ENCODE measurements around the gene CSTF2T. TPM values are rescaled to one million over a fixed set of nuclear protein-coding genes. Genes with fewer than 3 reads are reported as not detected.
"Not testable (repeated sequence)": the region's sequence is repeated elsewhere in the genome, so short reads cannot be mapped to it uniquely, and the experiment has no call there.

CSTF2T gene
- total RNA-seq, 2 experiments from 2014 or later, result 27.3 to 28.6 TPM

DNA sequence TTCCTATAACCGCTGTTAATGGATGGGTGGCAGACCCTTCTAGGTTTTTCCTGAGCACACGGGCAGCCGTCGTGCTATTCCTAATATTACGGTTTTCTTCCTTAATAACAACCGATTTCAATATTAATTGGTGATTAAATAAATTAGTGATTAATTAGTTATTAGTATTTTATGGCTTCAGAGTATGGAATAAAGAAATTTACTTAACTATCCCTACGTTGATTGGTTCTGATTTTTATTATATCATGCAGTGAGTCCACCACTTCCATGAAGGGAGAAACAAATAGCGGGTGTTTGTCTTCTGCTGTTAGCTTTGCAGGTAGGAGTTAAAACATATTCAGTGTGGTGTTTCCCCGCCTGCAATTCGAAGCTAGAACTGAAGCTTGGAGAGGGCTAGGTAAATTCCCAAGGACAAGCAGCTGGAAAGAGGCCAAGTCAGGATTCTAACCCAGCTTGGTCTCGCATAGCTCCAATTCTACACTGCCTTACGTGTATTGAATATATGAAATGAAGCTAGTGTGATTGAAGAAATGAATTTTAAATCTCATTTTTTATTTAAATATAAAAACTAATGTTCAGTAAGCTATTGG lies 928 bp upstream of the CSTF2T start:
- ChIA-PET POLR2A (no interaction called here), CTCF (no interaction called here)

DNA sequence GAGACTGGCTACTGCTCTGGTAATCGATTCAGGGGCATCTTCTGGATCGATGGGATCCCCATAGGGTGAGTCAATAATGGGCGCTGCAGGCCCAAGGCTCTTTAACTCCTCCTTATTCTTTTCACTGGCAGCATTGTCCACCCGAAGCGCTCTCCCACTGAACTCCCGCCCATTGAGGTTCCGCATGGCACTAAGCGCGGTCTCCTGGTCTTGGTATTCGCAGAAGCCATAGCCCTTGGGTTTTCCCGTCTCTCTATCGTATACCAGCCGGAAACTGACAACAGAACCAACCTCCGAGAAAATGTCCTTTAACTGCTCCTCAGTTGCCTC lies 285 bp downstream of the CSTF2T start:
- POLR2A ChIA-PET, result no interaction called here
- CTCF ChIA-PET, result no interaction called here

DNA sequence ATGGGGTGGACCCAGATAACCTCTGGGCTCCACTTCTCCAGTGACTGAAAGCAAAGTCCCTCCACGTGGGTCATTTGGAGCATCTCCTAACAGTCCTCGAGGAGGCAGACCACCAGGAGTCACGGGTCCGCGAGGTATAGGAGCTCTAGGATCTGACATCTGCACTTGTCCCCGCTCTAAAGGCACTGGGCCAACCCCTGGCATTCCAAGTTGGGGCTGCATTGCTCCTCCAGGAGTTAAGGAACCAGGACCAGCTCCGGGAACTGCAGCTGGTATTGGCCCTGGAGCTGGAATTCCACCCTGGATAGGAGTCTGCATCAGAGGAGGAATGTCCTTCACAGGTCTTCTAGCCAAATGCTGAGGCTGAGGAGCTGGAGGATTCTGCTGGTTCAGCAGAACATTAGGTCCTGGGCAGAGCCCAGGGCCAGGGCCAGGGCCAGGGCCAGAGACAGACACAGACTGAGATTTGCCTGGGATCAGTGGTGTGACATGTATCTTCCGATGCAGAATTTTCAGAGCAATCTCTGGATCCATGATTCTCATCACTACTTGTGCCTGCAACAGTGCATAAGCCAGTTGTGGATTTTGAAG lies 827 bp downstream of the CSTF2T start:
- CTCF ChIA-PET, result no interaction called here
- POLR2A ChIA-PET, result no interaction called here

DNA sequence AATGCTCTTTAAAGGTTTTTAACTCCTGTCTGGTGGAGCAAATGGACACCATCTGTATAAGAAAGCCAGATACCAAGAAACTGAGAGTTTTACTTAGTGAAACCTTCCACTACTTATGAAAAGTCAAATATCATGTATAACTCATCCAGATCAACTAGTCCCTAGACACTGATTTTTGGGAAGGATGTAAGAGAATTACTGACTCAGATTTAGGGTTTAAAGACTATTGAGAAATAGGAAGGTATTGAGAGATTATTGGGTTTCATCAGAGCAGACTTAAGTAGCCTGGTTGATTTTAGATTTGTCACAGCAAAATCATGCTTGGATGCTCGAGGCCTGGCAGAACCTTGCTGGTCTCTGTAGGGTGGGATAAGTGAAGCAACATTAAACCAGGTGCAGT lies 3.1 kb downstream of the CSTF2T start:
- POLR2A ChIA-PET, result no interaction called here

DNA sequence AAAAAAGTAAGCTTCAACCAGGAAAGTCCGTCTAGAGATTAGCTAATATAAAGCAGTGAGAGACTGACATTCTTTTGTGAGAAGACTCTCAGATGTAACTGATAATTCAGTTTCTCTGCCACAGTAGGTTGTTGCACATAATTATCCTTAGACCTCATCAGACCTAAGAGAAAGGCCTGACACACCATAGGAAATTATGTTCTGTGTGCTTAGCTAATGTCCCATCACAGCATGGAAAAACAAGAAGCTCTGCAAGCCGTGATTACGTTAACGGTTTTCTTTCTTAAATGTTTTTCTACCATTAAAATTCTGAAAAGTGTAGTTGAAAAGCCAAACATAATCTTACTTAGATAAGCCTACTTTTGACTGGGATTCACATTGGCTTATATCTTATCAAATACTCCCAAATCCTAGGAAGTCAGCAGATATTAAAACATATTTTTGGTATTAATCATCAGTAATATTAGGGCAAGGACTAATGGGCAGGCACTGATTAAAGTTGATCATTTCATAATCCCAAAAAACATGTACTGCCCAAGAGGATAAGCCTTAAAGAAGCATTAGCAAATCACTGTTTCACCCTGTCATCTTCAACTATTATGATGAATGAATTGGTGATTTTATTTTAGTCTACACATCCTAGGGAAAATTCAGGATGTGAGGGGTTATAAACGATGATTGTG lies 5.2 kb downstream of the CSTF2T start:
- ChIA-PET POLR2A (no interaction called here), CTCF (interaction anchor here (1.0 kb wide), 1 partner anchor 9 kb away, joined by 4 read pairs; no protein-coding TSS in a partner anchor)

More for the DNA sequence above, 3.1 kb downstream of the CSTF2T start:
- CTCF ChIA-PET, result no interaction called here

DNA sequence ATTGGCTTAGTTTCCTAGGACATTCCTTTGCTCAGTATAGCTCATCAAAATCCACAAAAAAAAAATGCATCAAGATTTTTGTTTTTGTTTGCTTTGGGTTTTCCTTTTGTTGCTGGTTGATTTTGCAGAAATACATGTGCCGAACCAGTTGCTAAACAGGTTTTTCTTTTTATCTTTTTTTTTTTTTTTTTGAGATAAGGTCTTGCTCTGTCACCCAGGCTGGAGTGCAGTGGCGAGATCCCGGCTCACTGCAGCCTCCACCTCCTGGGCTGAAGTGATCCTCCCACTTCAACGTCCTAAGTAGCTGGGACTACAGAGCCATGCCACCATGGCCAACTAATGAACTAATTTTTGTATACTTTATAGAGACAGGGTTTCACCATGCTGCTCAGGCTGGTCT lies 8.3 kb downstream of the CSTF2T start:
- ChIA-PET POLR2A (no interaction called here), CTCF (no interaction called here)

DNA sequence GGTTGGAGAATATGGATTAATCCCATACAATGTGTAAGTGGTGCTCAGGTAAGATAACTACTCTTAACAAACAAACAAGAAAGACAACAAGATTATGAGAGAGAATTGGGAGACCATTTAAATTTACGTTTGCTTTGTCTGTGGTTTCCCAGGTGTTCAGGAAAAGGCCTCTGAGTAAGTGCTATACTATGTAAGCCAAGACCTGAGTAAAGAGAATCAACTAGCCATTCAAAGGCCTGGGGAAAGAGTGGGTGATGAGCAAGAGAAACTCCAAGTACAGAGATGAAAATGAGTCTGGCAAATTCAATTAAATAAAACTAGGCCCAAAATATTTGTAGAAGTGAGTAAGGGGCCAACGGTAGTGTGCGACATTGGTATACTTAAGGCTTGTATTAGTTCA lies 9.9 kb downstream of the CSTF2T start:
- CTCF ChIA-PET, result no interaction called here
- POLR2A ChIA-PET, result no interaction called here

DNA sequence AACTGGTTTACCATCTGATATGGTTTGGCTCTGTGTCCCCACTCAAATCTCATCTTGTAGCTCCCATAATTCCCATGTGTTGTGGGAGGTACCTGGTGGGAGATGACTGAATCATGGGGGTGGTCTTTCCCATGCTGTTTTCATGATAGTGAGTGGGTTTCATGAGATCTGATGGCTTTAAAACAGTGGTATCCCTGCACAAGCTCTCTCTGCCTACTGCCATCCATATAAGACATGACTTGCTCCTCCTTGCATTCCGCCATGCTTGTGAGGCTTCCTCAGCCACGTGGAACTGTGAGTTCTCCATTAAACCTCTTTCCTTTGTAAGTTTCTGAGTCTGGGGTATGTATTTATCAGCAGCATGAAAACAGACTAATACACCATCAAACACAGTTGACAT lies 10.6 kb downstream of the CSTF2T start:
- POLR2A ChIA-PET, CTCF ChIA-PET: not testable (repeated sequence)

DNA sequence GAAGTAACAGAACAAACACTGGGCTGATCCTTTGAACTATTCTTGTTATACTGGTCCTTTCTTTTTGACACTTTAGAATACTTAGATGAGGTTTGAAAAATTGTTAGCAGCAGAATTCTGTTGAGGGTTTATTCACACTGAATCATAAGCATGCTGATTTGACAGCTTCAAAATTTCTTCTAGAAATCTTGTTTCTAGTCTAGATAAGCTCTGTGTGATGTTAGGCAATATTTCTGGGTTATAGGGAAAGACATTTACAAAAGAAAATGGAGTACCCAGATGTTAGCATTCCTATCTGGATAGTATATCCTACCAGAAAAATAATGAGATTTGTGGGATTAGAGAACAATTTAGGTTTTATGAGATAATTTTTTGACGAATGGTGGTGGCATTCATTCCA lies 12.1 kb downstream of the CSTF2T start:
- CTCF ChIA-PET, result no interaction called here
- POLR2A ChIA-PET, result no interaction called here

DNA sequence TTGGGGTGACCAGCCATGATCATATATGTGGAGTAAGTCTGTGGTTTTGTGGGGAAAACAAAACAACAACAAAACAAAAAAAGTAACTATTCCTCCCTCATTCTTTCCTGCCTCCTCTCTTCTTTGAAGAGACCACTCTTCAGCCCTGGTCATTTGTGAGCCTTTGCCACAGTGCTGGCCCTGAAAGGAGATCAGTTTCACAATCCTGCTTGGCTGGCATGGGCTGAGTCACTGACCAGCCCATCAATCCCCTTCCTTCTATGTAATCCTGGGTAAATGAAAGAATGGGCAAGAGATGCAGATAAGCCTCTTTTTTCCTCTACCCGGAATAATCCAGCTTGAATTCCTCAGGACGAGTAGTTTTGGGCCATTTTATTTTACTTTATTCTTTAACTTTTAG lies 13.6 kb downstream of the CSTF2T start:
- POLR2A ChIA-PET, result no interaction called here
- CTCF ChIA-PET, result no interaction called here

DNA sequence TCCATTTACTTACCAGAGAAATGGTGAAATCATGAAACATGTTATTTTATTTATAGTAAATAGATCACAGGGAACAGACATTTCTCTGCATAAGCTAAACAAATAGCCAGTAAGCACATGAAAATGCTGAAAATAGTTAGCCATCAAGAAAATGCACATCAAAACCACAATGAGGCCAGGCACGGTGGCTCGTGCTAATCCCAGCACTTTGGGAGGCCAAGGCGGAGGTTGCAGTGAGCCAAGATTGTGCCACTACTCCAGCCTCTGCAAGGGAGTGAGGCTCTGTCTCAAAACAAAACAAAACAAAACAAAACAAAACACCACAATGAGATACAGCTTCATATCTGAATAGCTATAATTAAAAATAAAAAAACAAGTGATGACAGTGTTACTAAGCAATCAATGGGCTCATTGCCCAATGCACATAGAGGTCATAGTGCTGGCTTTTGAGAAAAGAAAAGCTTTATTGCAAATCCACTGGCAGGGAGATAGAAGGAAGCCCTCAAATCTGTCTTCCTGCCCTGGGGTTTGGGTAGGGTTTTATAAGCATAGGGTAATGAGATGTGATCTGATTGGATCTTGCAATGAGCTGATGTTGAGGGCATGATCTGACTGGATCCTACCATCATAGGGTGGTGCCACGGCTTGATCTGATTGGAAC lies 16.2 kb downstream of the CSTF2T start:
- CTCF ChIA-PET, result no interaction called here
- POLR2A ChIA-PET, result no interaction called here

DNA sequence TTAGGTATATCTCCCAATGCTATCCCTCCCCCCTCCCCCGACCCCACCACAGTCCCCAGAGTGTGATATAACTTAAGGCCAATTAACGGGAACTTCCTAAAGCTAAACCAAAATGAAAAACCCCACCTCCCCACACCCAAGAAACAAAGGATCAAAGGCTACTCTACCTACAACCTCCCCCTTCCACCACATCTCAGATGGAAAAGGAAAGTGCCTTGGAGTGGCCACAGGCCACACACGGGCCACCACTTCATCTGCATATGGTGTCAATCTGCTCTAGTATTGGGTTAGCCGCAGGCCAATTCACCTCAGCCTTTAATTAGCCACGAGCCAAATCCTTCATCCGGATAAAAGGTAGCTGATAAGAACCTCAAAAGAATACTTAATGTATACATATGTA lies 19.6 kb downstream of the CSTF2T start:
- CTCF ChIA-PET, result no interaction called here

DNA sequence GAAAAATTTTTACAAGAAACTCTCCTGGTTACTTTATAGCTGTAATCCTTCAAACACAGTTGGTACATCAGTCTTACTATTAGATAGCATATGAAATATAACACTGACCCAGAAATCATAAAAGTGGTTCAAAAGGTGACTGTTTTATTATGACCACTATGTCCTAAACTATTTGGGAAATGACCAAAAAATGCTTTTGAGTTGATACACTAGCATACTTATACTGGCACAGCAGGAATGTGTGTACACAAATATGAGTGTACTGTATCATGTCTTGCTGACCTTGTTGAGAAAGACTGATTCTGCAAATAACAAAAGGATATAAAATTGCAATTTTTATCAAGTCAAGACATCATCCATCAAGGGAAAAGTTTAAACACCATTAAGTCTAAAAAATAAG lies 24.3 kb downstream of the CSTF2T start:
- CTCF ChIA-PET, result no interaction called here

More for the DNA sequence above, 19.6 kb downstream of the CSTF2T start:
- POLR2A ChIA-PET, result no interaction called here

DNA sequence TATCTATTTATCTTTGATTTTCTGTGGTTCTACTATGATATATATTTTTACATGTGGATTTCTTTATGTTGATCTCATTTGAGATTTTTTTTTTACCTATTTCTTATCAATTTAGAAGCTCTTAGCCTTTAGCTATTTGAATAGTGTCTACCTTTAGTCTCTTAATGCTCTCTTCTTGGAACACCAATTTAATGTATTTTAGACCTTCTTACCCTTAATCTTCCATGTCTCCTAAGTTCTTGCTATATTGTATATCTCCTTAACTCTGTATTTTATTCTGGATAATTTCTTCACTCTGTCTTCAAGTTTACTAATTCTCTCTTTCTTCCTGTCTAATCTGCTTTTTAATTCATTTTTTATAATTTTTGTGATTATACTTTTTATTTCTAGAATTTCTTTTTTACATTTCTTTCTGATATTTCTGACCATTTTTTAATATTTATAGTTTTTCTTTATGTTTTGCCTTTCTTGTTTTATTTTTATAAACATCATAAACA lies 27.3 kb downstream of the CSTF2T start:
- POLR2A ChIA-PET, result no interaction called here
- CTCF ChIA-PET, result no interaction called here

More for the DNA sequence above, 24.3 kb downstream of the CSTF2T start:
- POLR2A ChIA-PET, result no interaction called here

DNA sequence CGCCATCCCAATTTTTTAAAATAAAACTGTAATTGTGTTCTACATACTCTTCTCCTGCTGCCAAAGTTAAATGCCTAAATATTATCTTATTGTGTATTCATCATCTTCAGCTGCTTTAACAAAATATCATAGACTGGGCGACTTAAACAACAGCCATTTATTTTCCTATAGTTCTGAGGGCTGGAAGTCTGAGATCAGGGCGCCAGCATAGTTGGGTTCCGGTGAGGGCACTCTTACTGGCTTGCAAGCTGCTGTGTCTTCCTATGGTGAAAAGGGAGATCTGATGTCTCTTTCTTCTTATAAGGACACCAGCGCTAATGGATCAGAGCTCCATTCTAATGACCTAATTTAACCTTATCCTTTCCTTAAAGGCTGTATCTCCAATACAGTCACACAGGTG lies 30.4 kb downstream of the CSTF2T start:
- ChIA-PET CTCF (no interaction called here), POLR2A (no interaction called here)

DNA sequence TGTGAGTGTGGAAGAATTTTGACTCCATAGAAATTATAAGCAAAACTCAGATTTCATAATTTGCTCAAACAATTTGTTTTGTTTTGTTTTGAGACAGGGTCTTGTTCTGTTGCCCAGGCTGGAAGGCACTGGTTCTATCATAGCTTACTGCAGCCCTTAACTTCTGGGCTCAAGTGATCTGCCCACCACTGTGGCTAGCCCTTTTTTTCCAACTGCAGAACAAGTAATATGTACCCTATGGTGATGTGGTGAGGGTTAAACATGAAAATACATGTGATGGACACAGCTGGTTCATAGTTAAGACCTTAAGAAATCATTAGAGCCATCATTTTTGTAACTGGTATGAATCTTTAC lies 31.1 kb downstream of the CSTF2T start:
- CTCF ChIA-PET, result no interaction called here
- POLR2A ChIA-PET, result no interaction called here

DNA sequence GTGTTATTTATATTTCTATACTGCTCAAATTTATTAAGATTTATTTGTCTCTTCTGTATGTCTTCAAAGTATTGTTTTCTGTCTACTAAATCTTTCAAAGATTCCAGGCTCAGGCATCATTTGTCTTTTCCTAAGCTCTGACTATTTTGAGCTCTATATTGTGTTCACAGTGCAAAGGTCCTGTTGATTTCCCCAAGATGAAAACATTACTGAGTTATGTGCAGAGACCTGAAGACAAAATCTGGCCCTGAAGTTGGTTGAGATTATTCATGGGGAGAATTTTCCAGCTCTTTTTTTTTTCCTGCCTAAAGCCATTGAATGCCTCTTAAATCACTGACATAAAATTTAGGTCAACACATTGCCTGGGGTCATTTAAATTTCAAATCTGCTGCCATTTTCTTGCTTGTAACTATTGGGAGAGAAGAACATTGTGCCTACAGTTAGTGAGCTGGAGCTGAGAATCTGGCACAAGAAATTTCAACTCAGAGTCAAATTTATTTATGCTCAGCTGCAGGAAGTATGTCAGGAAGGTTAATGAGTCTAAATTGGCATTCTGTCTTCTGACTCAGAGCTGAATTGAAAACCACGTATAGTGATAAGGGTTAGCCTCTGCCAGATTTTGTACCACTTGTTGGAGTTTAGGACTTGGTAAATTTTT lies 31.6 kb downstream of the CSTF2T start:
- ChIA-PET POLR2A (no interaction called here), CTCF (no interaction called here)

DNA sequence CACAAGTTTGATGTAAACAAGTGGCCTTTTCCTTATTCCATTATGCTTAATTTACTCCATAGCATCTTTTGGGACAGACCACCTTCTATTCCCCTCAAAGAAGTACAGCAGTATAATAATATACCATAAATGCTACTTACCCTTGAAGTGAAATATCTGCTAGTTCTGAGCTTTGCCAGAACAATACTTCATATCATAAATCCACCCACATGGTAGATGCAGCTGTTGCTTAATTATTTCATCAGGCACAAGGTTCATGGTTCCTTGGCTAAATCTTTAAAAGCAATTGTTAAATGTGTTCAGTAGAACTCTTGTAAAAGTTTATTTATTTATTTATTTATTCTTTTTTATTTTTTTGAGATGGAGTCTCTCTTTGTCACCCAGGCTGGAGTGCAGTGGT lies 32.9 kb downstream of the CSTF2T start:
- CTCF ChIA-PET, result no interaction called here
- POLR2A ChIA-PET, result no interaction called here

DNA sequence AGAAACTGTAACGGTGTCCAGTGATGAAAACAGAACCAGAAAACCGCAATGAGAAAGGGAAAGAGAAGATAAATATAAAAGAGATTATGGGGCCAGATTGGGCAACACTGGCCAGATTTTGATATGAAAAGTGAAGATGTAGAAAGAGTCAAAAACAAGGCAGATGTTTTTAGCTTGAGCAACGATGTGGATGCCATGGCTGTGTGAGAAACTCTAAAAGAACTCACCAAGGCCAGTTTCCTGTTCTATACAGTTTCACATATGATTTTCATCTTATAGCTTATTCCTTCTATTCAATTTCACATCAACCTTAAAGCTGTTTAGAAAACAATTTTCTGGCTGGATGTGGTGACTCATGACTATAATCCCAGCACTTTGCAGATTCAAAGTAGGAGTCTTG lies 36.3 kb downstream of the CSTF2T start:
- ChIA-PET POLR2A (no interaction called here), CTCF (no interaction called here)

DNA sequence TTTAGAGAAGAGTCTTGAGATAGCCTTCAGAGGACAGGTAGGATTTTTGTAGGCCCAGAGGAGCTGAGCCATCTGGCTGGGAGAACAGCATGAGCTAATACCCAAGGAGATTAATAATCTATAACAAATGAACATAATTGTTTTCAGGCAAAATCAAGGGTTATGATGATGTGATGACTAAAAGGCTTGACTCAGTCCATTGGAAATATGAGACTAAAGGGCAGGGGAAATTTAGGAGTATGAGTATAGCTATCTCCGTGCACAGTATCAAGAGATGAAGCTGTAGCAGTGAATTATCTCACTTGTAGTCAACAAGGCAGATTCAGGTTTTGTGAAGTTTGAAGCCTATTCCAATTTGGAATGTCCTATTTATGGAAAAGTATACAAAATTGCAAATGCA lies 40.1 kb downstream of the CSTF2T start:
- CTCF ChIA-PET, result no interaction called here
- POLR2A ChIA-PET, result no interaction called here

DNA sequence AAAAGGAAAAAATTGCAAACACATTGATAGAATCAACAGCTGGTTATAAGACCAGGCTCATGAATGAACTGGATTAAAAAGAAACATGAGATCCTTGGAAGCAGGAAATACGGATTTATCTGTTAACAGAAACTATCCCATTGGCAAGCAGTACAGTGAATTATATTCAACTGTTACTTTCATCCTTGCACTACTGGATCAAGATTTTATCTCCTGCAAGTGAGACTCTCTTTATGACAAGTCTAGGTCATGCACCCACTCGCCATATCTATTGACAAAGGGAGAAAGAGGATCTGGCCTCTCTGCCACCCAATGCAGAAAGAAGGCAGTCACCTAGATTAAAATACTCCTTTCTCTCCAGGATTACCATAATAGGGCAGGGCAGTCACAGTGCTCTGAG lies 41.4 kb downstream of the CSTF2T start:
- CTCF ChIA-PET, result no interaction called here
- POLR2A ChIA-PET, result no interaction called here
